ENCODE measurements around the gene DNAH11.
"Not testable (repeated sequence)": the region's sequence is repeated elsewhere in the genome, so short reads cannot be mapped to it uniquely, and the experiment has no call there.

DNAH11 gene

DNA sequence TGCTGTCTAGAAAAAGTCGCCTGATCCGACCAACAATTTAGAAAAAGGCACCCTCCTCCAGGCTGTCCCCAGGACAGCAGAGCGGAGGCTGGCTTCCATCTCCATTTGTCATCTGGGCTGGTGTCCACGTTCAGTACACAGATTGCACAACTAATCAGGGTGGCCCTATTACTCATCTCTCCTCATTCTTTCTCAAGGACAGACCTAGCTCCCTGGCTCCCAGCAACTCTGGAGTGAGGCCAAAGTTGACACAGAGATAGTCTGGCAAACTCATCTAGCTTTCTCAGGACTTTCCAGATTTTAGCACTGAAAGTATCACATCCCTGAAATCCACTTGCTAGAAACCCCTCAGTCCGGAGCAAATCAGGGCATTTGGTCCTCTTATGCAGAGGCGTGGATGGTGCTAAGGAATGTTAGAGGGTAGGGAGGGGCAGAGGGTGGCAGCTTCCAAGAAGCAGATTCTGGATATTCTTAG, 75.1 kb downstream of the DNAH11 start:
- no peak for DNase-seq (ENCODE audit: low read depth)

DNA sequence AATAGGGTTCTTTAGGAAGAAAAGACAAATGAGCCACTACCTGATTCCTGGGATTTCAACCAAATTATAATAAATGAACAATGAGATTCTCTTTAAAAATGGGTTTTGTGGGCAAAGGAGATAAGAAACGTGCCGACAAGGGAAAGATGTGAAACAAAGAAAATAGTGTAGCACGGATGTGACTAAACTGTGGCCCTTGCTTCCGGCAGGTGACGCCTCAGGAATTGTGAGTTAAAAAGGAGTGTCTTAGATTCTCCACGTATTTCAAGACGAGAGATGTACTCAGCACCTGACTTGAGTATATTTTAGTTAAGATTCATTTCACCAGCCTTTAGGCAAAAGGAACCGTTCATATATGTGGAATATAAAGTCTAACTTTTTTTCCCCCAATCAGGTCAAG, 75.9 kb downstream of the DNAH11 start:
- no peak for DNase-seq (ENCODE audit: low read depth)

DNA sequence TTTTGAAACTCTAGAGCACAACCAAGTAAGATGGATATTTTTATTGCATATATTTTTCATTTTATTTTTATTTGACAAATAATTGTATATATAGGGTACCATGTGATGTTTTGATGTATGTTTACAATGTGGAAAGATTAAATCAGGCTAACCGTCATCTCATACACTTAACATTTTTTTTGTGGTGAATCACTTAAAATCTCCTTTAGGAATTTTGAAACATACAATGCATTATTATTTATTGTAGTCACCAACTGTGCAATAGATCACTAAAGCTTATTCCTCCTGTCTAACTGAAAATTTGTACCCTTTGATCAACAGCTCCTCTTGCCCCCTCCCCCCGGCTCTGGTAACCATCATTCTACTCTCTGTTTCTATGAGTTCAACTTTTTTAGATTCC, 77.2 kb downstream of the DNAH11 start:
- no peak for DNase-seq (ENCODE audit: low read depth)

DNA sequence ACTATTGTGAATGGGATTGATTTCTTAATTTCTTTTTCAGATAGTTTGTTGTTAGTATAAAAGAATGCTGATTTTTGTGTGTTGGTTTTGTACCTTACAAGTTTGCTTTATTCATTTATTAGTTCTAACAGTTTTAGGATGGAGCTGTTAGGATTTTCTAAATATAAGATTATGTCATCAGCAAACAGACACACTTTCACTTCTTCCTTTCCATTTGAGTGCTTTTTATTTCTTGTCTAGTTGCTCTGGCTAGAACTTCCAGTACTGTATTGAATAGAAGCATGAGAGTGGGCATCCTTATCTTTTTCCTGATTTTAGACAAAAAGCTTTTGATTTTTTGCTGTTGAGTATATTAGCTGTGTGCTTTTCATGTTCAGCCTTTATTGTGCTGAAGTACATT, 81.5 kb downstream of the DNAH11 start:
- DNase-seq (ENCODE audit: low read depth), result no peak

DNA sequence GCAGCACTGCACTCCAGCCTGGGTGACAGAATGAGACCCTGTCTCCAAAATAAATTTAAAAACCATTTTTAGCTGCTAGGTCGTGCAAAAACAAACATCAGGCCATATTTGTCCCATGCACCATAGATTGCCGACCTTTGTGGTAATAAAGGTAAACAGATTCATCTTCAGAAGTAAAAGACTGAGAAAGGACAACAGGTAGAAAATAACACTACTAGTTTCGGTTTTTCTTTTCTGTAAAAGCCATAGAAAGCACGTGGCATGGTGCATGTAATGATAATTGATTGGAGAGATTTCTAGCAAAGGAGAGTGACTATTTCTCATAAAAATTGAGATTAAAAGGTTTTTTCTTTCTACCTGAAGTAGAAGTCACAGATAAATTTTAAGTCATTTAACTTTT, 93.9 kb downstream of the DNAH11 start:
- DNase-seq (ENCODE audit: low read depth), result no peak

DNA sequence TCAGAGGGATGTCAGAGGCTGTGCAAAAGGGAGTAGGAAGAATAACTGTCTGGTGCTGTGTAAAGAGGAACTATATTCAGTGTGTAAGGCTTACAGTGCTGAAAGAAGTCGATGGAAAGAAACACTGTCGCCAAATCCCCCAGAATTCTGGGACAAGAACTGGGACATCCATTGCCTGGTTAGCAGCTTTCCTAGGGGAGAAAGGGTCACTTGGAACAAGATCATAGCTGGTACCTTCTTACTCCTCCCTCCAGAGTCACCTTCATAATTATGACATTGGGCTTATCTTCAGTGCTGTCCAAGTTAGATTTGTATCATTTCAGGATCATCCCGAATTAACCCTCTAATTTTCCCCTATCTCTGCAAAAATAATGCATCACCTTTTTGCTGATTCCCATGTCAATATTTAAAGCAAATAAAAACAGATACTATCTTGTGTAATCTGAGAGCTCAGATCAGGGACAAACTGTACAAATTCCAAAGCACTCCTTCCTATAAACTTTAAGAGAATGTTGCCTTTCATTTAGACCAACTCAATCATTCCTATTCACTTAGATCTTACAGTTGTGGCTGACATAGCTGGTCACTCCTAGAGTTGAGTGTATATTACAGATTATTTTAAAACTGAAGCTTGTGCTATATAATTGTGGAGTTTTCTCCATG, 96.5 kb downstream of the DNAH11 start:
- no peak for DNase-seq (ENCODE audit: low read depth)

DNA sequence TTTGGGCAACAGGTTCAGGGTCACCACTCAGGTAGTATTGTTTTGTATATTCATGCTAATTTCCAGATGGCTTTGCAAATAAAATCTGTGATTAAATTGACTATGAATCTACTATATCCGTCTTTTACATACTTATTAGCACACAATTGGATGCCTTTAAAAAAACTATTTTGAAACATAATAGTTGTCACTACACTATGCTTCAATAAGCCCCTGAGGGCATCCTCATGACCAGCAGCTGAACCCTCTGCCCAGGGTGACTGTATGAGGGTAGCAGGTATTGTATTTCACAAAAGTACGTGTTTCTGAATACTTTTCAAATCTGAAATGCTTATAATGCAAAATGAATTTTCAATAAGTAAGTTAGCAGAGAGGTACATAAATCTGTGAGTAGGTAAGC, 97.3 kb downstream of the DNAH11 start:
- no peak for DNase-seq (ENCODE audit: low read depth)

DNA sequence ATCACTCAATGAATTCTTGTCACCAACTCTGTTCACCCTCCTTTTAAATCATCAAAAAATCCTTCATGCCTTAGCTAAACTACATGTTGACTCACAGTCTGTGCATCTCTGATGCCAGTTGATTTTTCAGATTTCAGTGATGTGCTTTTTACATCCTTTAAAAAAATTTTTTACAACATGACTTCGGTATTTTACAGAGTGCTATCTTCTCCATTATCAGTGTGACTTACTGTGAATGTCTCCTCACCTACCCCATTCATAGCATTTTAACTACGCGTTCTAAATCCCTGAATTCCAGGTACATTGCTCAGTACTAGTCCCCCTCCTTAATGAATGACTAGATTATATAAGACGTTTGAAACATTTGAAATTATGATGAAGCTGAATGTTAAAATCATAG, 98.7 kb downstream of the DNAH11 start:
- DNase-seq (ENCODE audit: low read depth), result no peak

DNA sequence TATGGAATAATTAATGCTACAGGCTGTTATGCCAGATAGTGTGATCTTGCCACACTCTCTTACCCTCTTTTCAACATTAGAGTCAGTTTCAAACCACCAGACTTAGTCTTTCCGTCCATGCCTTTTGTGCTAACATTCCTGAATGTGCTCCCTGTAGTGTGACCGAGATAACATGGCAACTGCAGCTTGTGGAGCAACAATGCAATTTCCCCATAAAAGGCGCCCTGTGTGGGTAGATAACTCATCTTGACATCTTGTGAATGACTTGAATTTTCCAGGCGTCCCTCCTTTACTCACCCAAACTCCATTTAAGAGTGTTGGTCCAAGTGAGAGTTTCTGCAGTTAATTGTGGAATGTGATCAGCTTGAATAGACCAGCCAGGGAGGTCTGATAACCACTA, 99.6 kb downstream of the DNAH11 start:
- no peak for DNase-seq (ENCODE audit: low read depth)

DNA sequence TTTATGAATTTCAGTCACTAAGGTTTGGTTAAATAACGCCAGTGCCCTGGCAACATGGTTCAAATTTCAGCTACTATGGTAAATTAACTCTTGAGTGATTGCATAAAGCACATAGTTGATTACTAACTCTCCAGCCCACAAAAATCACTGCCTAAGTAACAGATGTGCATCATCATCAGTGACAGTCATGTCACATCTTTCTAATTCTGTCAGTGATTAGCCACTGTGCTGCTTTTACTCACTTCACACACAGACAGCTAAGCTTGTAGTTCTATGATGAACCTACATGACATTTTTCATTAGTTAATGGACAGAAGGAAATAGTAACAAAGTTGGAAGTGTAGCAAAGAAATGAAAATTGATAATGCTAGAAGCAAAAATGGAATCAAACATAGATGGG, 108.9 kb downstream of the DNAH11 start:
- DNase-seq (ENCODE audit: low read depth), result no peak

DNA sequence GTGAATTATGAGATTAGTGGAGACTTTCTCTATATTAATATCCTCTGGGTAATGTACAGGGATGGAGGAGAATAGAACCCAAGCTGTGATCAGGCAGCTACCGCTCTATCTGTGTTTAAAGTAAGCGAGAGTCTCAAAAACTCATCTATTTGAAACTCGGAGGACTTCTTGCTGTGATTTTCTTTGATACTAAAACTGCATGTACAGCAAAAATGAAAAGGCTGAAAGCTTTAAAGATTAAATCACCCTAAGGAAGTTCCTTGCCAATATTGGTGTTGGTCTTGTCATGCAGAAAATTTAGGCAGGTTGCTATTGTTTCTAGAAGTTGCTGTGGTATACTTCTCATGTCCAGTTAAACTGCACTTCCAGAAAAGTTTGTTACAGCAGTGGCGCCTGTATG, 110.8 kb downstream of the DNAH11 start:
- no peak for DNase-seq (ENCODE audit: low read depth)

DNA sequence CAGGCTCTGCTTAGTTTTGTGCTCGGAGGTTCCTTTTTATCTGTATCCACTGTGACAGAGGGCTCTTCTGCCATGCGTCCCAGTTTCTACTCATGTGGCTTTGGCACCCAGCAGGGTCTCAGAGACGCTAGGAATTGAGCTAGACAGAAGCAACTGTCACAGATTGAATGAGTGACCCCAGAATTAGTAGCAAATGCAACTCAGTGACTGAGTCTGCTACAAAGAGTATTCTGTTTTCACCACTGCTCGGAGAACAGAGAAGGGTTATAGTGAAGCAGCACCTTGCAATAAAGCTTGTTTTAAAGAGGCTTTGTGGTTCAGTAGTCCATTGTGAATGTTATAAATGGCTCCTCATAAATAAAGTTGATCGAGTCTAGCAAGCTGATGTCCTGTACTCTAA, 113.2 kb downstream of the DNAH11 start:
- DNase-seq (ENCODE audit: low read depth), result no peak

DNA sequence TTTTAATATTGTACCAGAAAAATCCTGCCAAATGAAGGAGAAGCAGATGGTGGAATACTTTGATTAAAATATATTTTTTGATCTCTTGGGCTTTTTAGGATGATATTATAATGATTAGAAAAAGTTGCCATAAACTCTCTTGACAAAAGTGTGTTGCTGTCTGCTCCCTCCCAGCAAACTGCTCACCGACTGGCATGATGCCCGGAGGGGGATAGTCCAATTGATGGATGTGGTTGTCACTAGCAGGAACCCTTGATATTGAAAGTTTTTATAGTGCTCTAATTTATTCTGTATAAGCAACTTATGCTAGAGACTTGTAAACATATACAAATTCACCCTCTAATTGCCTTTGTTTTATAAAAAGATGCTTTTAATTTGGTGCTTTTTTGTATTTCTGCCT, 114.0 kb downstream of the DNAH11 start:
- DNase-seq (ENCODE audit: low read depth), result no peak

DNA sequence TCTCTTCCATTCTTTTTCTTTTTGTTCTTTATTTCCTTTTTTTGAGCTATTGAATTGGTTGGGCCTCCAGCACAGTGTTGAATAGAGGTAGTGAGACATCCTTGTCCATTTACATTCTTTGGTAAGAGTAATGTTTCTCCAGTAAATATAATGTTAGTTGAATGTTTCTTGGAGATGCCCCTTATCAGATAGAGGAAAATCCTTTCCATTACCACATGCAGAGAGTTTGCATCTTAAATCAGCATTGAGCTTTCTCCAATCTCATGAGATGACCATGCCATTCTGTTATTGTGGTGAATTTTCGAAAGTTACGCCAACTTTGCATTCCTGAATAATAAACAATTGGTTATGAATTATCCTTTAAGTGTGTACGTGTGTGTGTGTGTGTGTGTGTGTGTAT, 127.7 kb downstream of the DNAH11 start:
- DNase-seq (ENCODE audit: low read depth), result no peak

DNA sequence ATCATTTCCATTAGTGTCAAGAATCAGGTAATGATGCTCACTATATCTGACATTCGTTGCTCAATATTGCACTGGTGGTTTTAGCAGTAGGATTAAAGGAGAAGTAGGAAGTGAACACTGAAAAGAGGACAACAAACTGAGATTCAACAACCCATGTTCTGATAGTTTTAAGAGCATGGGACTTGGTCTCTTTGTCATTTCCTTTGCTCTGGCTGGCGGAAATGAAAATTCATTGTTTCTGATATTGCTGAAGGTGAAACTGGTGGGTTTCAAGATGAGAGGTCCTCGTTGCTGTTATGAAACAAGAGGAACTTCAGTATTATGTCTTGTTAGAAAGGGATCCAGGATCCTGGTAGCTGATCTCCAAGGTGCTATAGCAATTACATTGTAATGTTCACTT, 129.0 kb downstream of the DNAH11 start:
- DNase-seq (ENCODE audit: low read depth), result no peak

DNA sequence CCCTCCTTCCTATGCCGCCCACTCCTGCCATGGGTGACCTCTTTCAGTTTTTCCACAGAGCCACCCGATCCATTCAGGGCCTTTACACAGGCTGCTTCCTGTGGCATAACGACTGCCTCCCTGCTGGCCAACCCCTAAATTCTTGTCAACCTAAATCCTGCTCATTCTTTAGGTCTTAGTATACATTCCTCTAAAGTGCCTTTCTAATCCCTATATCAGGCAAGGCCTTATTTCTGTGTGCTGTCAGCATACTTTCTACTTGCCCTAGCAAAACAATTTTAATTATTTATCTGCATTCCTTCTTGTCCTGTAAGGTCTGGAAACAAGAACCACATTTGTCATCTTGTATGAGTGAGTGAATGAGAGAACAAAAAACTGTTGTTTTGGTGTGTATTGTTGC, 132.4 kb downstream of the DNAH11 start:
- no peak for DNase-seq (ENCODE audit: low read depth)

DNA sequence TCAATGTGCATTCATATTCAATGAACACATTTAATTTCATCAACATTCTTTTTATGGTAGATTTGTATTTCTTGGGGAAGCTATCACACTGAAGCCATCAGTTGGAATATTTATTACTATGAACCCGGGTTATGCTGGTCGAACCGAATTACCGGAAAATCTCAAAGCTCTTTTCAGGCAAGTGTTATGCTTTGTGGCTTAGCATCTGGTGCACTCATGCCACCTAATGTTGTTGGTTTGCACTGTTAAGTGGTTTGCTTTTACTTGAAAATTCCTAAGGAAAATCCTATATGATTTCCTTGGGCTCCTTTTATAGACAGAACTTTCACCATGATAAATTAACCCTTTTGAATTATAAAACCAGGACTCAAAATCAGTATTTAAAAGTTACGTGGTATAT, 147.9 kb downstream of the DNAH11 start:
- DNase-seq (ENCODE audit: low read depth), result no peak

DNA sequence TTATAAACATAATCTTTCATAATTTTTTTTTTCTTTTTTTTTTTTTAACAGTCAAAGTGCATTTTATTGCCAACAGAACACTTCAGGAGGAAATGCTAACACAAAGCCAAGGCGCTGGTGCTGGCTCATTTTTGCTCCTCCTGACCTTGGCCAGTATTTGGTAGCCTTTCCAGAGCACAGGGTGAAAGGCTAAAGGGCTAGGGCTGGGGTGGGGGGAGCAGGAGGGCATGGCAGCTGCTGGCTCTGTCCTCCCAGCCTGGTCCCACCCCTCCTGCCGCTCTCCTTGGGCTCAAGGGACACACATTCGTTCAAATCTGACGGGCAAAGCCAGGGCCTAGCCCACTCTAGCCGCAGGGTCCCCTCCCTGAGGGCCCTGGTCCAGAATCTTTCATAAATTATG, 148.3 kb downstream of the DNAH11 start:
- not testable (repeated sequence) for DNase-seq (ENCODE audit: low read depth)

DNA sequence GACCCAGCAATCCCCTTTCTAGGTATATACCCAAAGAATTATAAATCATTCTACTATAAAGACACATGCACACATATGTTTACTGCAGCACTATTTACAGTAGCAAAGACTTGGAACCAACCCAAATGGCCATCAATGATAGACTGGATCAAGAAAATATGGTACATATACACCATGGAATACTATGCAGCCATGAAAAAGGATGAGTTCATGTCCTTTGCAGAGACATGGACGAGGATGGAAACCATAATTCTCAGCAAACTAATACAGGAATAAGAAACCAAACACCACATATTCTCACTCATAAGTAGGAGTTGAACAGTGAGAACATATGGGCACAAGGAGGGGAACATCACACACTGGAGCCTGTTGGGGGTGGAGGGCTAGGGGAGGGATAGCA, 157.7 kb downstream of the DNAH11 start:
- DNase-seq (ENCODE audit: low read depth), result not testable (repeated sequence)

DNA sequence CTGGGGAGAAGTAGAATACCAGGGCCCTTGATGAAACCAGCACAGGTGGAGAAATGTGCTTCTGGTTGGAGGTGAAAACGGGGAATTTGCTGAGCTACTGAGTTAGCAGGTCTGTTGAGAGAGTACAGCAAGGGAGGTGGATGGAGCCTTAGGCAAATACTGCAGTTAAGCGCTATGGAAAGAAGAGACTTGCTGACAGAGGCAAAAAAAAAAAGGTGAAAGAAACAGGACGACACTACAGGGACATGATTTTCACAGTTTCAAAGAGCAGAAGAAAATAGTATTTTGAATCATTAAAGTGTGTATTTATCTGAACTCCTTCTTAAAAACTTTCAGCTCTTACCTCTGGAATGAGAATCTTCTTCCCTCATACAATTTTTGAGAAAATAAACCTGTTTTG, 159.5 kb downstream of the DNAH11 start:
- DNase-seq (ENCODE audit: low read depth), result no peak

DNA sequence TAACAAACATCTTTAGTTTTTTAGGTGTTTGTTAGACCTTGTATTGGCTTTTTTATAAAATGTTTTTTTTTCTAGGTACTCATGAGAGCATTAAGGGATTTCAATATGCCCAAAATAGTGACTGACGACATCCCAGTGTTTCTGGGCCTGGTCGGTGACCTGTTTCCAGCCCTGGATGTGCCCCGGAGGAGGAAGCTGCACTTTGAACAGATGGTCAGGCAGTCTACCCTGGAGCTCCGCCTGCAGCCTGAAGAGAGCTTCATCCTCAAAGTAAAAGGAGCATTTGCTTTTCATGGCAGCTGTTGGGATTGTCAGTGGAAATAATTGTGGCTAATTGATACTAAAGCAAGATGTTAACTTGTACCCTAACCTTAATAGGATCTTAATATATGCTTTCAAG, 161.5 kb downstream of the DNAH11 start:
- no peak for DNase-seq (ENCODE audit: low read depth)

DNA sequence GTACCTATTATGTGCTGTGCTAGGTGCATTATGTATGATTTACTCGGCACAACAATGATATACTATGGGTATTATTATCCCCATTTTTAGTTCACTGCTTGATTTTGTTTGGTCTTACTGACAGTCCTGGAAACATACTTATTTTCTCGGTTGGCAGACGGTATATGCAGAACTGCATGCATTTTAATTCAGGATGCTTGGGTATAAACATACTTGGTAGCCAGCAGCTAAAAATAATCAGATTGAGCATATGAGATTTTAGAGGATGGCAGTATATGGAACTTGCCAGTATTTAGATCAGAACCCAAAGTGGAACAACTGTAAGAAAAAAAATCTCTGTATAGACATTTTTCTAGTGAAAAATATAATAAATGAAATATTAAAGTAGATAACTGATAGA, 163.3 kb downstream of the DNAH11 start:
- no peak for DNase-seq (ENCODE audit: low read depth)

DNA sequence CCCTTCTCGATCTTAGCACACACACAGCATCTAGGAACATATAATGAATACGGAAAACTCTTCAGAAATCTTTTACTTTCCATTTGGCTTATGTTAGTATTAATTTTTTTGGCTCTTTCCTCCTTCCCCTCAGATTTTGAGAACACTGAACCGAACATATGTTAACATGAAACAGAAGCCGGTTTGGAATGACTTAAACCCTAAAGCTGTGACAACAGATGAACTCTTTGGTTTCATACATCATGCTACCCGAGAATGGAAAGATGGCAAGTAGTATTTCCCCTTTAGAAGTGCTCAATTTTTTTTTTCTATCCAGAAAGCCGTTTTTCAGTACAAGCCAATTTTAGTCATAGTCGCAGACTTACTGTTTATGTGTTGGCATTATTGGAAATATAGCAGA, 164.7 kb downstream of the DNAH11 start:
- no peak for DNase-seq (ENCODE audit: low read depth)

DNA sequence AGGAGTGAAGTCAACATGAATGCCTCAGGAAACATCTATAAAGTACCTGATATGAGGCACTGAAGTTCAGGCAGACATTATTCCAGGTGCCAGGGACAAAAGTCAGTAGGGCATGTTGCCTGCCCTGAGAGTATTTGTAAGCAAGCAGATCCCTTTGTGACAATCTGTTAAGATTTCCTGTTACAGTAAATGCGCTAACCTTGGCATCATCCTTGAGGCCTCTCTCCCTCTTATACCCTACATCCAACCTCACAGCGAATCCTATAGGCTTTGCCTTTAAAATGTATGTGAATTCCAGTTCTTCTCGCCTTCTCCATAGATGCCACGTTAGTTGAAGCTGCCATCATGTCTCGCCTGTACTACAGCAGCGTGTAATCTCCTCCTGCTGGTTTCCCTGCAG, 165.3 kb downstream of the DNAH11 start:
- no peak for DNase-seq (ENCODE audit: low read depth)

DNA sequence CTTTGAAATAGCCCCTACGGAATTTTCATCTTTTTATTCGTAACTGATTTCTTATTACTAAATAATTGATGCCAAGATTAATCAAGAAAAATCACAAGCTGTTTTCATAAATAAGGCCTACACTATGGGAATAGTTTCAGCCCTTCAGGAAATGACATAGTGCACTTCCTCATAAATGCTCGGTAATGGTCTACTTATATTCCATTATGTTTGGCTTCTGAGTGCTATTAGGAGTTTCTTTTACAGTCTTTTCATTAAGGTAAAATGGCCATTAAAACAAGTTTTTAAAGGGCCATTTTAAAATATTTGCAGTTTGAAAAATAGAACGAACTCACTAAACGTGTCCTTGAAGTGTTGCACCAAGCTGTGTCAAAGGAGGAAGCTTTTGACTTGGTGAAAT, 174.5 kb downstream of the DNAH11 start:
- DNase-seq (ENCODE audit: low read depth), result no peak

All from T follicular helper cell (primary cell).